ENCODE measurements around the gene ZNF385B.
A peak's percentile ranks its signal among the peaks of the same experiment; 100 is the strongest.

ZNF385B gene

DNA sequence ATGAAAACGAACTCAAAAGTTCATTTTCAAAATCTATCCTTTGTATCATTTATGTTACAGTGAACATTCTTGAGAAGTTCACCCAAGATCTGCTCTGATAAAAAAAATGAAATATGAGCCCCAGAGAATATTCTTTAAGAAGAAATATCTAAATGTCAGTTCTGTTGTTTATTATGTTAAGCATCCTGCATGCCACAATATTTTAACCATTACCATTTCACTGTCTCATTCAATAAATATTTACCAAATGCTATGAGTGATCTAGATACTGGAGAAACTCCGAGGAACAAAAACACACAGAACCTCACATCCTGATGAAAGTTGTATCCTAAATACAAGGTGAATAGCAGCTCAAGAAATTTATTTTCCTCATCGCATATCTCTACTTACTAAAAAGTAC is 170.2 kb downstream of the ZNF385B start:
- FAIRE-seq = no peak
- peak; percentile 13 for DNase-seq (ENCODE audit: insufficient read length, low spot score)

DNA sequence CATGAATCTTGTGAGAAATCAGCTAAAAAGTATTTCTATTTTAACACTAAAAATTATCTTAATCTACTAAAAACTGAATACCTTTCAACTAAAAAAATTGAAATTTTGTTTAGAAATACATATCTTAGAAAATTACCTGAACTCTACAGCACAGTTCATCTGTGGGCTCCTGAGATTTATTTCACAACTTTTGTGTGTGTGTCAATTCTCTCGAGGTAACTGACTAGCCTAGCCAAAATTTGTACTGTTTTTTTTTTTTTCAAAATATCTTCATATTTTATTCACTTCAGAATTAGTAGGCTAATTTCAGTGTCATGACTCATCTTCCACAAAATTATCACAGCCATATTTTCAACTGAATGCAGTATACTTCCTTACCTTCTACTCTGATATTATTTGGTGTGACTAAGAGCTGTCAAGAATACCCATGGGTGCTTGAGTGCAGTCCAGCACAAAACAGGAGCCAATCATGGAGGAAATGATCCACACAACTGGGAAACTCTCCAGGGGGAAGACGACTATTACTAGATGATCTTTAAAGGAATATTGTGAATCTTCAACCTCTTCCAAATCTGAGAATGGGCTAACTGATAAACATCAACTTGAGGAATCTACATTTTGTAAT is 174.6 kb downstream of the ZNF385B start:
- DNase-seq (ENCODE audit: insufficient read length, low spot score) (no peak), FAIRE-seq (no peak)

DNA sequence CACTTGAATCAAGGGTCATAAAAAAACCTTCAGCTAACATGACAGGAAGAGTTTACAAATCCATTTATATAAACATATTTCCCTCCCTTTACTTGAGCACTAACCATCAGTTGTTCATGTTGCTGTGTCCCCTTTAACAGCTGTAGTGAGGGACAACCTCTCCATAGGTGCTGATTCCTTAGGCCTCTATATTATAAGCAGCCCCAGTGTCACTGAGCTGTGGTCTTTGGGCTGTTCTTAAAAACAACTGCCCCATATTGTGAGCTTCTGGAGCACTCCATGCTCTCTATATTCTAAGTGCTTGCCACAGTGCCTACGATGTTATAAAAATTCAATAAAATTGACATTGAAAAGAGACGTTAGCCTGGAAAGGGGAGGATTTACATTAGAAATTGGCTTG is 175.3 kb downstream of the ZNF385B start:
- no peak for DNase-seq (ENCODE audit: insufficient read length, low spot score)
- no peak for FAIRE-seq

DNA sequence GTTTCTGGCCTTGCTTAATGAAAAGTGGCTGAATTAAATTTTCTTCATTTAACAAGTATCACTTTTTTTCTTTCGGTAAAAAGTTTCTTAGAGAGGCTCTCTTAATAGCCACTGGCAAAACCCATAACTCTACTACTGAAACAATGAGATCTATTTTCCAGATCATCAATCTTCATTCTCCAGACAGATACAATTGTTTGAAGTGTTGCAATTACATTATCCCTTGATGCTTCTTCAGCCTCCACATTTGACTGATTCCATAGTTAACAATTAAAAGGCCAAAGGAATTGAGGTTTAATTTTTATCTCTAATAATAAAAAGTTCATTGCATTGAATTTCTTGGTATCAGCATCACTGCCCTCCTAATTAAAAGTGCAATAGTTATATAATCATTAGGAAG is 176.3 kb downstream of the ZNF385B start:
- no peak for DNase-seq (ENCODE audit: insufficient read length, low spot score)
- no peak for FAIRE-seq

DNA sequence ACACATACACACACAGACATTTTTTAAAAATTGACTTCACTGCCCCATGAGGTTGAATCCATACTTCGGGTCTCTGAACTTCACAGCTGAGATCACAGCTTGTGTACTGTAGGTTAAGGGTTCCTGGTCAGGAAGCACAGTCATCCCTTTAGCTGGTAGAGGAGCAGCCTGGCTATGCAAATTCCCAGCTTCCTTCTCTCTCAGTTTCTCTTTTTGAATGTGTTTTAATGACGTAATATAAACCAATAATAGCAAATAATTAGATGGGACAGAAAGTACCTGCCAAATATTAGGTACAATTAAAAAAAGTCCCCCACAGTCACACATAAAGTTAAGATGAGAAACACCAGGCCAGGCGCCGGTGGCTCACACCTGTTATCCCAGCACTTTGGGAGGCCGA is 178.7 kb downstream of the ZNF385B start:
- no peak for FAIRE-seq

DNA sequence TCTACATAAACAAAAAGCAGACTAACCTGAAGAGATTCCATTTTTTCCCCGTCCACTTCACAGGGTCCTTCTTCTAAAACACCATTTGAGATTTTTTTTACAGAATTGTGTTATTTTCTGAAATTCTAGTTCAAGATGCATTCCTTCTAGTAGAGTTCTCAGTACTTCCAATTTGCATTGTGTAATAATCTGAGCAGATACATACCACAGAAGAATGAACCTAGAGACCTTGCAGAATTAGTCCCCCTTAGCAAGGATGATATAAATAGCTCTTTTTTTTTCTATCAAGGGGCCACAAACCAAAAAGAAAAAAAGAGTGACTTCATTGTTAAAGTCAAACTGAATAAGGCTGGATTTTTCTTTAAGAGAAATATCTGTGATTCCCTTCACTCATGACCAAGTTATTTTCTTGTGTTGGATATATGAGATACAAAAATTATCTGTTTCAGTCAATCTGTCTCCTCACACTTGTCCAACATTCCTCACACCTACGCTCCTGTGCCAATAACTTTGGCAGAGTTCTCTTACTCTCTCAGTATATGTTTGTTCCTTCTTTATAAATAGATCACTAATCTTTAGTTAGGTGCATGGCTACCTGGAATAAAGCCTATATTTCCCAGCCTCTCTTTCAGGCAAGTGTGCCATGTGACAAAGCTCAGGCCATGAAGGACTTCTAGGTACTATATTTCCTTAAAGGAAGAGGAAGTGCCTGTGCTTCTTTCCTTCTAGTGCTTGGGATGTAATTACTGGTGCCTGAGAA is 183.5 kb downstream of the ZNF385B start:
- DNase-seq (ENCODE audit: insufficient read length, low spot score) (no peak), FAIRE-seq (no peak)

More for the DNA sequence above, 178.7 kb downstream of the ZNF385B start:
- DNase-seq (ENCODE audit: insufficient read length, low spot score) = no peak

DNA sequence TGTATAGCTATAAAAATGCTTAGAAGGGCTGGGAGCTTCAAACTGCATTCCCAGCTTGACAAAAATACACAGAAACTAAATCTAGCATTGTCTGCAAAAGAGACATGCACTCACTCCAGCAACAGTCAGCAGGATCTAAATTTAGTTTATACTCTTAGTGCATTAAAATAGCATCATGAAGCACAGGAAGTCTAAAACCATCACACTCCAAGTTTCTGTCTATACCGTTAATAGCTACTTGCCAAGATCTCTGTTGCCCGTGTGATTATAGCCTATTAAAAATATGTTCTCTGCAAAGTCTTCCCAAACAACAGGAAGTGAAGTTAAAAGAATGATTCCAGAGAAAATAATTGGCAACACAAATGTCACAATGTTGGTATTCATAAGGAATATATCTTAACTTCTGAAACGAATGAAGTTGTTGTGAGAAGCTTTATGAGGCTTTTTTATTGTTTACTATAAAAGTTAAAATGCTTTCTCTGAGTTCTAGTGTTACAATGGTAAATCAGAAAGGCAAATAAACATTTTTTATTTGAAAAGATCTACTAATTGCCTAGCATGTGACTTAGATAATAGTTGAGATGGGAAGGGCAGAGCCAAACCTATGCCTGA is 184.2 kb downstream of the ZNF385B start:
- FAIRE-seq (no peak), DNase-seq (ENCODE audit: insufficient read length, low spot score) (no peak)

DNA sequence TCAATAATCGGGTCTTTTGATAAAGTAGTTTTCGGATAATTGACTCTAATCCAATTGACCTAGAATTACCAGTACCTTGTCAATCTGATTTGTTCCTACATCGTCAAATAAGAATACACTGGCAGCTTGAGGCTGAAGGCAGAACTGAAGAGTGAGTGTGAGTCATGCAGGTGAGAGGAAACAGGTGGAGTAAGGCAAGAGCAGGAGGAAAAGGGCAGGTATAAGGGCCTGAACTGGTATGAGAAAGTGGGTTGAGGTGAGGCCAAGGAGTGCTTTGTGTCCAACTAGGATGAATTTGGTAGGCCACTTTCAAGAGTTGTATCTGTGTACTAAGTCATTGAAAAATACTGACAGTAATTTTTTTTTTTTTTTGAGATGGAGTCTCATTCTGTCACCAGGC is 186.0 kb downstream of the ZNF385B start:
- DNase-seq (ENCODE audit: insufficient read length, low spot score) (no peak), FAIRE-seq (no peak)

DNA sequence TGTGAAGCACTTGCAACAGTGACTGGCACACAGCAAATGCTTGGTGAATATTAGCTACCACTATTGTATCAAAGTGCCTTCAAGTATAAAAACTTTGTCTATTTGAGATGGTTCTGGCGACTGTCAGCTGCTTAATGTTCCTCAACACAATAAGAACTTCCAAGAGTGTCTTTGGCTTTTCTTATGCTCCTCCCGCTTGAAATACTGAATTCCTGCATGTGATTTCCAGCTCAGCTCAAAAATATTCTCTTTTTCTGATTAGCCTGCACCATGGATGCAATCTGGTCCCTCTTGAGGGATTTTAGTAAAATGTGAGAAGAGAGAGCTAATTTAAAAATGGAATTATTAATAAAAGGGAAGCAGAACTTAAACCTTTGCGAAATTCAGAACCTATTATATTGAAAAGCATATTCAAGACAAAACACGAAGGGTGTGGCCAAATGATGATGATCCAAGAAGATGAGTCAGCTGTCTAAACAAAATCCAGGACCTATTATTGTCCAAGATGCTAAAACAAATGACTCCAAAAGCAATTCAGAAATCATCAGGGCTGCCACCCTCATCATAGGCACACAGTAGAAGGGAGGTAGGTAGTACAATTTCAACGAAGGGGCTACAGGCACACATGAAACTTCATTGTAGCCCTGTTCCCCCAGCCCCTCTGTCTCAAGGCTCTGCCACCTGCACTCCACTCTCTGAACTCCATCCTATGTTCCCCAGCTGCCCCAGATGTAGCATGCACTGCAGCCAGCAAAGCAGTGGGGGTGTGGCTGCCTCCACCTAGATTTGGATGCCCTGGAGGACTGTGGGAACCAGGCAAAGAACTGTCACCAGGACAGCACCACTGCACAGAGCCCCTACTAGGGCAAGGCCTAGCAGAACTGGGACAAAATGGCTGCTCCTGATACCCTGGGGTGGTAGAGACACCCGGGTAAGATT is 190.1 kb downstream of the ZNF385B start:
- no peak for FAIRE-seq
- no peak for DNase-seq (ENCODE audit: insufficient read length, low spot score)

DNA sequence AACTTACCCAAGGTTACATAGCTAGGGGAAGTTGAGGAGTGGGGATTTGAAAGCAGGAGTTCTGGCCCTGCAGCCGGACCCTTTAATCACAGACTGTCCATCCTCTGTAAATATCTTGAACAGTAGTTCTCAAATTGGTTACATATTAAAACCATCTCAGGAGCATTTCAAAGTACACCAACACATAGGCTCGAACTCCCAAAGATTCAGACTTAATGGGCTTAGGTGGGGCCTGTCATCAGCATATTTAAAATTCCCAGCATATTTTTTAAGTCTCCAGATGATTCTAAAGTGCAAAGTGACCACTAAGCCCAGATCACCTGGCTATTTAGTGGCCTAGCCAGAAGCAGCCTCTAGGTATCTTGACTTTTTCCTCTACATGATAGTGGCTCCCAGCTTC is 192.2 kb downstream of the ZNF385B start:
- DNase-seq (ENCODE audit: insufficient read length, low spot score) = no peak
- no peak for FAIRE-seq

DNA sequence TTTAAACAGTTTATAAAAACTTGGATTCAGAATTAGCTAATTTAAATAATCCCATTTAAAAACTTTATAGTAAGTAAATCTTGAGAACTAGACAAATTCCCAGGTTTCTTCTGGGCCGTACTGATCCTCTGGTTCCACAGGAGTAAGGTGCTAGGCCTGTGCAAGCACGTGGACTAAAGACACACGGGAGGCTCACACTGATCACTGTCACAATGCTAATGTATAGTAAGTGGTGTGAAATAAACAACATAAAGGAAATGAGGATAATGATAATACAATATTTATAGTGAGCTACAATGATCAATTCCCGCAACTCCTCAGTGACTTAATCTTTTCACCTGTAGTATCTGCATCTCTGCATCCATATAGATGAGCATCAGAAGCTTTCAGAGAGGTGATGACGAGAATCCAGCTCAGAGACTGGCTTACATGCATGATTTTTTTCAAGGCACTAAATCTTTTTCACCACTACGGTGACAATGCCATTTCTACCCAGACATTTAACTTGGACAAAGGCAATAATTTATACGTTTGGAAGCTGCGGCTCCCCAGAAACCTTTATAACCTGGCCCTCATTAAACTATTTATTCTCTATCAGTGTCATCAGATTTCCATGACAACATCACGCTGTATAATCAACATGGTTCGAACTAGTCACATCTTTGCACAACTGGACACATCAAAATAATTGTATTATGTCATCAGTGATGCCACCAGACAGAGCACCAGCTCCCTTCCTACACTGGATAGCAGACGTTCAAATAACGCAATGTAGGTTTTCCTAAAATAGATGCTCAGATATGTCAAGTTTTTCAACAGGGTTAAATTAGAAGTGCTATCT is 196.2 kb downstream of the ZNF385B start:
- DNase-seq (ENCODE audit: insufficient read length, low spot score) = no peak
- FAIRE-seq = no peak

DNA sequence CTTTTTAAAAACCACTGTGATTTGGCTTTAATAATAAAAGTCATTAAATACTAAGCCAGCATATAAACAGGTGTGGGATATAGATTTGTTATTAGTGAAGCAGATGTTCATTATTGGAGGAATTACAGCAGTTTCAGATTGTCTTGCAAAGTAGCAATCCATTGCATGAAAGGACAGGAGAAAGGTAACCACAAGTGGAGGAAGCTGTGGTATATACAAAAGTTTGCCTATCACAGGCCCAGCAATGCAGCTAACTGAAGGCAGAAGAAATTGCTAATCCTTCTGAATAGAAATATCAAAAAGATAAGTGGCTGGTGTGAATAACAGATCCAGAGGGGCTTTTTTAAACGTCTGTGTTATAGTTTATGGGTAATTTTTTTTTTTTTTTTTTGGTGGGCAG is 199.4 kb downstream of the ZNF385B start:
- DNase-seq (ENCODE audit: insufficient read length, low spot score) (no peak), FAIRE-seq (no peak)

DNA sequence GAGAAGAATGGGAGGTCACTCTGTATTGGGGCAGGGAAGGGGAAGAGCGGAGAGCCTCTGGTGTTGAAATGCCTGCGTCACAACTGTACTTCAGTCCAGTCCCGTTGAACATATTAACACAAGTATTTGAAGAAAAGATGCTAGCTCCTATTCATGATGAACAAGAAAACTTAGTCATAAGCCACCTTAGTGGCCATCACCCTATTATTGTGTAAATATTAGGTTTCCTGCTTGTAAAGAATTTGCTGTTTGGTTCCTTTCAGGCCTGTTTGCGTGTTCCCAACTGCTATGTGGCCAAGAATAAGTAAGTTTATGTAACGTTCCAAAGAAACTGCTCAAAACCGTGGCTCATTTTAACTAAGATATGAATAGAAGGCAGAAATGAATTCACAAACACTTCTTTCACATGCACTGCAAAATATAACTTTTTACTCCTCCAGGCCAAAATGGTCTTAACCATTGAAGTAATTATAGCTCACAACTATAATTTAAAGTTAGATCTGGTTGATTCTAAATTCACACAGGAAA is 204.3 kb downstream of the ZNF385B start:
- no peak for DNase-seq (ENCODE audit: insufficient read length, low spot score)
- FAIRE-seq = no peak

DNA sequence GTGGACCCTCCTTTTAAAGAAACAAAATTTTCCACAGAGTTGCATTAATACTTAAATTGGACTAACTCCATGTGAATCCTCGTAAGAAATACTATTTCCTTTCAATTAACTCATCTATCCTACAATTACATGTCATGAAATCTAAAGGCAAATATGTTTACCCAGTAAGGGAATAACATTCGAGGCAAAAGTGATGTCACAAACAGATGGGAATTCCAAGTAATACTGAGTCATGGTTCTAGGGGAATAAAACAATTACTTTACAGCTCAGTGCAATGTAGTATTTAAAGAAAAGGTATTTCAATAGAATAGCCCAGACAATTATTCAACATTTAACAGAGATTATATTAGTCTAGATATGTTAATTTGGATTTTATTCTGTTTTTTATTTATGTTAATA is 205.8 kb downstream of the ZNF385B start:
- FAIRE-seq (no peak), DNase-seq (ENCODE audit: insufficient read length, low spot score) (no peak)

DNA sequence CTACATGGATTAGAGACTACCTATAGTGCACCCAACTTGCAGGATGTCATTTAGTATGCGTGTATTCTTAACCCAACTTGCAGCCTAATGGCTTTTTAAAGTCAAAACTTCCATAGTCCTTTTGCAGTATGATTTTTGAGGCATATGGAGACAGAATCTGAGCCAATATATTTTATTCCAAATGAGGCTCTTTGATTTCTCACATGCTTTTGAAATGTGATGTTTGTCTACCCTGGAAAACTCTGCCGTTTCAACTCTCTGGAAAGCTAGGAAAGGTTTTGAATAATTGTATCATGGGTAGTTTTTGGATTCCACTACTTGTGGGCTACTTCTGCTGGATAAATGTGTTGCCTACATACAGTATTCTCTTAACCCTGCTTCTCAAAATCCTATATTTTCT is 206.6 kb downstream of the ZNF385B start:
- FAIRE-seq (no peak), DNase-seq (ENCODE audit: insufficient read length, low spot score) (no peak)

DNA sequence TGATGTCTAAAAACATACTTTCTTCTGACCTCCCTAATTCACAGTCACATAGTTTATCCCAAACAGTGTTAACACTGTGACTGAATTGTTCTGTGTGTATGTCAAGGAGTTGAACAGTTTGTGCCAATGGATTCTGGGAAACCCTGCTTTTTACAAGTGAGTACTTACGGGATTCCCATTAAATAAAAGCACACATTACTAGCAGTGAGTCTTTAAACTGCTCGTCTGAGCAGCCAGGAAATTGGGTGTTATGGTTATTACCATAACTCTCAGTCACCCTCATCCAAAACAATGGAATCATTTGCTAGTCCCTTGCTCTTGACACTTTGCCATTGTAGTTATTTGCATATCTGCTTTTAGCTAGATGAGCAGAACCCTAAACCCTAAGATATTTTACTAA is 209.1 kb downstream of the ZNF385B start:
- FAIRE-seq = no peak
- DNase-seq (ENCODE audit: insufficient read length, low spot score) = no peak

DNA sequence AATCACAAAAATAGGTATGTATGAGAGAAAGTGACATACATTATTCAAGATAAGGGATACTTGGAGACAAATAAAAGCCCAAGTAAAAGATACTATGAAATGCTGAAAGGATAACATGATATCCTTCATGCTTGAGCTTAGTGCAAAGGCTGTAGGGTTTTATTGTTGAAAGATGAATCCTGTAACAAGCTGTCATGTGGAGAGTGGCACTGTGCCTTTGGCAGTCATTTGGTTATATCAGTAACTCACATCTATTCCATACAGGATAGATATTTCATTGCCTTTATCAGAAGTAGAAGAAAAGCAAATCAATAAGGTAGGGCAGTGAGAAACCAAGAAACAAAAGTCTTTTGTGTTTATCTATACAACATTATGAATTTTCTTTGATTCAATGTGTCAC is 211.0 kb downstream of the ZNF385B start:
- DNase-seq (ENCODE audit: insufficient read length, low spot score) (no peak), FAIRE-seq (no peak)

DNA sequence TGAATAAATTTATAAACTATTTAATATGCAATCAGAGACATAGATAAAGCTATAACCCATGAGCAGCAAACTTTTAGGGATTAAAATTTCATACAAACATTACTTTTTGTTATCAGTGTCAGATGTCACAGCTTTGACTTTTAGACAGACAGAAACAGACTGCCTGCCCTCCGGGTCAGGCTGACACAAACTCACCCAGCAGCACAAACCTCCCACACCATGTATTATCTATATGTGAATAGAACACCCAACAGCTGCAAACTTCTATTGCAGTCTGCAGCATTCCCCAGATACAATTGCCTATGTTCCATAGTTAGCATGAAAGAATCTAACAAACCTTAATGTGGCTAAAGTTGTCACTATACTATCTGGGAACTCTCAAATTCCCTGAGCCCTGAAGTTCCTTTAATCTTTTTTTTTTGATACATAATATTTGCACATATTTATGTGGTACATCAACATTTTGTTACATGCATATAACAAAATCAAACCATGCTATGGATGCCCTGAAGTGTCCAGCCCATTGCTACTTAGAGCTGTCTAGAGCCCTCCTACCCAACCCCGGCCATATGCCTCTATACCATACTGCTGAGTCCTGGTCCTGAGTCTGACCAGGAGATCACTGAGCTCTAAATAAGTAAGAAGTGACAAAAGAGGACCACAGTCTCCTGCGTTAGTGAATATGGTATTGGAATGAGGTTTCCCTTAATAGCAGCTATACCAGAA is 214.4 kb downstream of the ZNF385B start:
- DNase-seq (ENCODE audit: insufficient read length, low spot score) (no peak), FAIRE-seq (no peak)

DNA sequence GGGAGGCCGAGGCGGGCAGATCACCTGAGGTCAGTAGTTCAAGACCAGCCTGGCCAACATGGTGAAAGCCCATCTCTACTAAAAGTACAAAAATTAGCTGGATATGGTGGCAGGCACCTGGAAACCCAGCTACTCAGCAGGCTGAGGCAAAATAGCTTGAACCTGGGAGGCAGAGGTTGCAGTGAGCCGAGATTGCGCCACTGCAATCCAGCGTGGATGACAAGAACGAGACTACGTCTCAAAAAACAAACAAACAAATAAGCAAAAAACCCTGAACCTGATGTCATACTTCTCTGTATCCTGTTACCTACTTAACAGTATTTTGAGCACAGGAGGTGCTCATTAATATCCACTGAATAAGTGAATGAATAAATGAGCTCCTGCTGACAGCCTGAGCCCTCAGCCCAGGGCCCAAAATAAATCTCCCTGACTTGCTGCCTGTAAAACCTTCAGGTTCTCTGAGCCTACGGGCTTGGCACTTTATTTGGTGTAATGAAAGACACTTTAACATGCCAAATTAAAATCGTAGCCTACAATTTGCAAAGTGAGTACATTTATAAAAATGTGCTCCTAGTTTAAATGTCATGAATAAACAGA is 215.1 kb downstream of the ZNF385B start:
- FAIRE-seq (no peak), DNase-seq (ENCODE audit: insufficient read length, low spot score) (no peak)
